ENCODE measurements around the gene PITHD1. TPM values are rescaled to one million over a fixed set of nuclear protein-coding genes. Genes with fewer than 3 reads are reported as not detected.

The PITHD1 gene, protein sequence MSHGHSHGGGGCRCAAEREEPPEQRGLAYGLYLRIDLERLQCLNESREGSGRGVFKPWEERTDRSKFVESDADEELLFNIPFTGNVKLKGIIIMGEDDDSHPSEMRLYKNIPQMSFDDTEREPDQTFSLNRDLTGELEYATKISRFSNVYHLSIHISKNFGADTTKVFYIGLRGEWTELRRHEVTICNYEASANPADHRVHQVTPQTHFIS
- 45.3 and 56.3 TPM in 2 replicates for total RNA-seq

DNA sequence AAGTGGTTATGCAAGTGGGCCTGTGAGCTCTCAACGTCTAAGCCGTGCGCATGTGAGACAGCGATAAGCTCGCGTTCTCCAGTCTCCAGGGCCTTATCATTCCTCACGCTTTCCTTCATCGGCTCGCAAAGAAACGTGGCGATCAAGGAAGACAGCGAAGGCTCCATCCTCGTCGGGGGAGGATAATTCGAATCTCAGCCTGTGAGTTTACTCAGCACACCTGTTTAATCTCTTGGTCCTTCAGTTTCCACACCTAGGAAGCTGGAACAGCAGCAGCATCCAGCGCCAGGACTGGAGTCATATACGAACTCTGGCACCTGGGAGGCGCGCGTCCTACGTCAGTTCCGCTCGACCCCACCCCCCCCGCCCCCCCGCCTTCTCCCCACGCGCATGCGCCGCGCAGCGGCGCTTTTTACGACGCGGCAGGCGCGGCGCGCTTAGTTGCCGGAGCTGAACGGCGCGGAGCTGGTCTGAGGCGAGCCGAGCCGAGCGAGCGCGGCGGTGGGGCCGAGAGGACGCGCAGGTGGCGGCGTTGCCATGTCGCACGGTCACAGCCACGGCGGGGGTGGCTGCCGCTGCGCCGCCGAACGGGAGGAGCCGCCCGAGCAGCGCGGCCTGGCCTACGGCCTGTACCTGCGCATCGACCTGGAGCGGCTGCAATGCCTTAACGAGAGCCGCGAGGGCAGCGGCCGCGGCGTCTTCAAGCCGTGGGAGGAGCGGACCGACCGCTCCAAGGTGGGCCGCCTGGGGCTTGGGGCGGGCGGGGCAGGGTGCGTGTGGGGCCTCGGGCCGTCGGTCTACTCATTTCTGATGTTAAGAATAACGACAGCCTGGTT, at the start of gene PITHD1:
Gene PITHD1 (plus strand): TSS at position 440 of the 836 bp plus-strand sequence. CDS start 98 bp downstream, at position 538.

DNA sequence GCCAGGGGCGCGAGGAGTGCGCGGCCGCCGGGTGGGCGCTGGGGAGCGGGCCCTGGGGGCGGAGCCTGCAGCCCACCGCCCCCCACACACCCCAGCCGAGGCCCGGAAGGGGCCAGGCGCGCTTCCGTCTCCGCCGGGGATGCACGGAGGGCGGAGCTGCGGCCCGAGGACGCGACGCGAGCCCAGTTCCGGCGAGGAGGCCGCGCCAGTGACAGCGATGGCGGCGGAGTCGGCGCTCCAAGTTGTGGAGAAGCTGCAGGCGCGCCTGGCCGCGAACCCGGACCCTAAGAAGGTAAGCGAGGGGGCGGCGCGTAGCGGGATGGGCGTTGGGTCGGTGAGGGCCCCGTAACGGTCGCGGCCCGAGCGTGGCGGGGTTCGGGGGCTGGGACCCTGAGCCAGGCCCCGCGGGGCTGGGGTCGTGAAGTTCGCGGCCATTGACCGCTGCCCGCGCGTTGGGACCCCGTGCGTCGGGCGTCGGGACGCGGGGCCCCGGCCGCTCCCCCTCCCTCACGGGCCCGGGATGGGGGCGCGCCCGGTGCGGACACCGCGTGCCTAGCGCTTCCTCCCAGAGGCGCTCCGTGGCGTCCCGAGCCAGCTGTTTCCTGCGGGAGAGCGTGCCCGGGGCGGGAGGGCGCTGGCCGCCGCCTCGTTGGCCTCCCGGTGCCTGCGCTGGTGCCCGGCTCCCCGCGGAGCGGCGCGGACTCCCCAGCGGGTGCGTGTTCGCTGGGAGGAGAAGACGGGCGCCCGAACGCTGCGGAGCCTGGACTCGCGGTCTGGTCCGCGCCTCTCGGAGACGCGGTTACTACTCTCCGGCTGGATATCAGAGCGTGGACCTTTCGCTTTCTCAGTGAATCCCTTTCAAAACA, 34.7 kb upstream of the PITHD1 start, which contains the start of gene ELOA:
Gene ELOA (plus strand): TSS at position 185 of the 866 bp plus-strand sequence. CDS start 33 bp downstream, at position 218.

DNA sequence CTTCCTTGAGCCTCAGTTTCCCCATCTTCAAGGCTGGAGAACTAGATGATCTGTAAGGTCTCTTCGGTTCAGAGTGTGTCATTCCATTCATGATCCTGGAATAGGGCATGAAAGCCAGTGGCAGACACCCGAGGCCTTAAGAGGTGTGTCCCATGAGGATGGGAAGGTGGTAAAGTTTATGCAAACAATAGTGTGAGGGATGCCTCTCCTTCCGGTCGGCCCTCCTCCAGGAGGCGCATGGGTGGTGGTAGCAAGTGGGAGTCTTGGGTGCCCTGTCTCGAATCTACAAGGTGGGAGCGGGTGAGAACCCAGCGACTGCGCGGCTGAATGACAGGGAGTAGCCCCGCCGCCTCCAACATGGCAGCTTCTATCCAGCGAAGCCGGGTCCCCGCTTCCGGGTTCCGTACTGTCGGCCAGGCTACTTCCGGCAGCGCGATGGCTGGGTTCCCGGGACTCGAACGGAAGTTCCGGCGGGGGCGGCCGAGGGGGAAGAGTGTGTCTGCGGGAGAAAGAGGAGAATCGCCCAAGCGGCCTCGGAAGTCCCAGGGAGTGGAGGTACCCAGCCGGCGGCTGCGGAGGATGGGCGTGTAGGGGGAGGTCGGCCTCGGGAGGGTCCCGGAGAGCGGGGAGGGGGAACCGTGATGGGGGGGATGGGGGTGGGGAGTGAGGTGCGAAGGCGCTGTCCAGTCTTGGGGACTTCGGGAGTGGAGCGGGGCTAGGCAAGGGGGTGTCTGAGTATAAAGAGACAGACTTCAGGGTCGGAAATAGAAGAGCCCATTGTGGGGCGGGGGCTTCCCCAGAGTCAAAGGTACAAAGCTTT, 12.7 kb downstream of the PITHD1 start, which contains the start of gene LYPLA2:
Gene LYPLA2 (plus strand): TSS at position 450 of the 820 bp plus-strand sequence. CDS start 1,538 bp downstream, outside the sequence.

DNA sequence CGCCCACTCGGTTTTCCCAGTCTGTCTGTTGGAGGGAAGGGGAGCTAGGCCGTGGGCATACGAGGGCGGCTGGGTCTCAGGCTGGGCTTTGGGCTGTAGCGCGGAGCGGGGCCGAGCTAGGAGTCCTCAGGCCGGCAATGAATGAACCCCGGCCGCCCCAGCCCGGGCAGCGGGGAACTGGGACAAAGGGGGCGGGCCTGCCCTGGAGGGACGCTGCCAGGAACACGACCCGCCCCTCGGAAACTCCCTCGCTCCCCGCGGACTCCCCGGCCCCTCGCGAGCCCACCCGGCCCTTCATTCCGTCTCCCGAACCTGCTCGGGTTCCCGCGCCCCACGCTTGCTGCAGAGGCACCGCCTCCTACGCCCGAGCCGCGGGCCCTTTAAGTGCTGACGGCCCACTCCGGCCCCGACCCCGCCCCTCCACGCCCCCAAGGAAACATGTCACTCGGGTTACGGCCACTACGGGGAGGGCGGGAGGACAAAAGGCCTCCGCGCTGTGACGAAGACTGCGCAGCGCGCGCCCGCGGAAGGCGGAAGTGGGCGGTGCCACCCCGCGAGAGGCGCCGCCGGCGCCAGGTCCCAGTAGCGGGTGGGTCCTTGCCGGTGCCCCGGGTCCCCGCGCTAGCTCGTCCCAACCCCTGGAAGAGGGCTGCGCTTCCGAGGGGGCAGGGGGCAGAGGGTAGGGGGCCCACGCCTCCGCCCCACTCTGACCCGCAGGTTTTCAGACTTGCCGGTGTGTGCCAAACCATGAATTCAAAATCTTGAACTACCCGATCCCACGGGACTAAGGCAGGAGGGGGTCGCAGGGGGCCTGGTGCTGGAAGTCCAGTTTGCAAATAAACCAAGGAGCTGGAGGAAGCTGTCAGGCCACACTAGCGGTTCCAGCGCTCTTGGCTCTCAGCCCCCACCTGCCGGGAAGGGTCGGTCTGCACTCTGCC, 22.5 kb downstream of the PITHD1 start, which contains the start of gene GALE:
Gene GALE (minus strand): TSS at position 355 of the 938 bp plus-strand sequence. CDS start 1,747 bp downstream, outside the sequence.

DNA sequence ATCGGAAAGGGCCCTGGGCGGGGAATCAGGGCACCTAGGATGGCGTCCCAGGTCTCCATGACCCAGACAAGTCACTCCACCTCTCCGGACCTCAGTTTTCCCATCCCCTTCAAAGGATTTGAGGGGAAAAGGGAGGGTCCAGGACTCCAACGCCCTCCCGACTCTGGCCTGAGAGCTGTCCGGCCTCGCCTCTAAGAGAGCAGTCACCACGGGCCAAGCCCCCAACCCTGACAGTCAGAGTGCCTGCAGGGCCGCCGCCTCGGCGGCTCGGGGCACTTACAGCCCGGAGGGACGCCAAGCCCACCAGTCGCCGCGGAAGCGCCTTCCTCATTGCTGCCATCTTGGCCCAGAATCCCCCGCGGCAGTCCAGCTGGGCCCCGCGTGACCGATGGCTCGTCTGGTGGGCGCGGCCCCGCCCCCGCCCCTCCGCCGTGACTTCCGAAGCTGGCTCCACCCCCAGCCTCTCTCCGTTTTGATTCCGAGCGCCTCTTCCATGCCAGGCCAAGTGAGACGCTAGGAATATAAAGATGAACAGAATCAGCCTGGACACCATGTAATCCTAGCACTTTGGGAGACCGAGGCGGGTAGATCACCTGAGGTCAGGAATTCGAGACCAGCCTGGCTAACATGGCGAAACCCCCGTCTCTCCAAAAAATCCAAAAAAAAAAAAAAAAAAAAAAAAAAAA, 47.0 kb downstream of the PITHD1 start, which contains the start of gene HMGCL:
Gene HMGCL (minus strand): TSS at position 354 of the 686 bp plus-strand sequence. CDS start 14 bp downstream, at position 340.

Other genes starting within 250 kb of the PITHD1 start
- 1.9 and 2.7 TPM in 2 replicates for gene E2F2, start 247.2 kb upstream of the PITHD1 start, total RNA-seq
- 739 and 789 TPM in 2 replicates for gene ID3, start 218.9 kb upstream of the PITHD1 start, total RNA-seq
- 907 and 978 TPM in 2 replicates for gene RPL11, start 86.6 kb upstream of the PITHD1 start, total RNA-seq
- gene ELOA, start 34.9 kb upstream of the PITHD1 start, total RNA-seq = 33.7 and 35.9 TPM in 2 replicates
- 102 and 127 TPM in 2 replicates for gene LYPLA2, start 12.7 kb downstream of the PITHD1 start, total RNA-seq
- gene GALE, start 22.3 kb downstream of the PITHD1 start, total RNA-seq = 86.8 and 111 TPM in 2 replicates
- gene HMGCL, start 47.0 kb downstream of the PITHD1 start, total RNA-seq = 34.2 and 38.7 TPM in 2 replicates
- gene FUCA1, start 89.9 kb downstream of the PITHD1 start, total RNA-seq = 8.0 and 10.0 TPM in 2 replicates
- gene CNR2, start 134.9 kb downstream of the PITHD1 start, total RNA-seq = not detected in 2 replicates
- 61.9 and 74.0 TPM in 2 replicates for gene PNRC2, start 181.4 kb downstream of the PITHD1 start, total RNA-seq
- gene SRSF10, start 201.9 kb downstream of the PITHD1 start, total RNA-seq = 71.0 and 84.2 TPM in 2 replicates